NCI-H524 (cell line): ENCODE measurements around the gene PLEKHA8.
A peak's percentile ranks its signal among the peaks of the same experiment; 100 is the strongest.

ENCODE experiments used
- DNase-seq, 2 experiments: peaks; one replicate each; lab custom pipeline; 2025; lab: John Stamatoyannopoulos, UW

PLEKHA8 gene

GRCh38 chr7:30023524-30023923, 4.7 kb upstream of the PLEKHA8 start:
- DNase-seq: no peak

- peak; percentile 96 to 99 for DNase-seq
Measured at GRCh38 chr7:30026229-30027064, 1.8 kb upstream of the PLEKHA8 start, which contains the start of gene FKBP14. Gene FKBP14 (minus strand): TSS chr7:30026702. CDS start chr7:30026508, 194 bp downstream.

- peak in 1 of 2 experiments; percentile 46 for DNase-seq
Measured at GRCh38 chr7:30027065-30027456, 1.2 kb upstream of the PLEKHA8 start.

- no peak for DNase-seq
Measured at GRCh38 chr7:30027740-30028215, 434 bp upstream of the PLEKHA8 start.

DNA sequence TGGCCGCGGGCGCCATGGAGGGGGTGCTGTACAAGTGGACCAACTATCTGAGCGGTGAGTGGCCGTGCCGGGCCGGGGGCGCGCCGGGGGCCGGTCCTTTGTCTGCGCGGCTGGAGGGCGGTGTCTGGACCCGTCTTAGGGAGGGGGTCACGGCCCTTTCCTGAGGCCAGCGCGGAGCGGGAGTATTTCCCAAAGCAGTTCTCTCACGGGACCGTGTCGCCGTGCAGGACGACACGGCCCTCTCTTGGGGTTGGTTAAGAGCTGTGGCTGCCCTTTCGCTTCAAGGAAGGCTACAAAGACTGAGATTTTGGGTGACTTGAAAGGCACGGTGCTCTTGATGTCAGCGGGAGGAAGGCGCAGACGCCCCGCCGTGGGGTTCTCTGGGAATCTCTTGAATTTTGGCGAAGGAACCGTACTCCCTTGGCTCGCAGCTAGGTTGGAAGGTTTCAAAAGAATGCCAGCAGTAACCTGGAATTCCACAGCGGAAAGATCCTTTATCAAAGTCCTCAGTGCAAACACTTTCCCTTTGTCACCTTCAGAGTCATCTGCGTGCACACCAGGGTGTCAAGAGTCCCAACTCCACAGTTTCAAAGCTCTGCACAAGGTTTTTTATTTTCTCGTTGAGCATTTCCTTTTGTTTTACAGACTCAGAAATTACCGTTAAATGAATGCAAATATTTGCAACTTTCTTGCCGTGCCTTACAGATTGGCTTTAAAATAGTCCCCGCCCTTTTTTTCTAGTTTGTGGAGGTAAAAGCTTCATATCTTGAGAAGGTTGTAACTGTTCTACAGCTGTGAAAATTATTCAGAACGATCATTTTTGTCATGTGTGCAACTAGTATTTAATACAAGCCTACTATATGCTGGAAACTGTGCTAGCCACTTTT, 780 bp downstream of the PLEKHA8 start:
- DNase-seq: peak in 1 of 2 experiments; percentile 34

DNA sequence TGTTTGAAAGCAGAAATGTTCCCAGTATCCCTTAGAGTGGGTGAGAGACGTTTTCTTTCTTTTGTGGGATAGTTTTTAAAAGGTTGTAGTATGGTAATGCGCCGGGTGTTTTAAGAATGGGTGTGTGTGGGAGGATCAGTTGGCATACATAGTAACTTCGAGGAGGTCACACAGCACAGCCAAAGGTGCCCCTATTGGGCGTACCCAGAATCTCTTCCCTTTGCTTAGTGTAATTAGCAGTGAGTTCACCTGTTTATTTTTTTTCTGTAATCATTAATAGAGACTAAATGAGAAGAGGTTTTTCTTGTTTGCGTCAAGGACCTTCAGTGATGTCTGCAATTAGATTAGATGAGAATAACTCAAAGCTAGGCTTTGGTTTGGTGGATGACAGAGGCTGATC, 1.5 kb downstream of the PLEKHA8 start:
- DNase-seq: no peak

- peak in 1 of 2 experiments; percentile 28 for DNase-seq
Measured at GRCh38 chr7:30032310-30033125, 4.3 kb downstream of the PLEKHA8 start.

GRCh38 chr7:30034501-30034900, 6.3 kb downstream of the PLEKHA8 start:
- no peak for DNase-seq

DNA sequence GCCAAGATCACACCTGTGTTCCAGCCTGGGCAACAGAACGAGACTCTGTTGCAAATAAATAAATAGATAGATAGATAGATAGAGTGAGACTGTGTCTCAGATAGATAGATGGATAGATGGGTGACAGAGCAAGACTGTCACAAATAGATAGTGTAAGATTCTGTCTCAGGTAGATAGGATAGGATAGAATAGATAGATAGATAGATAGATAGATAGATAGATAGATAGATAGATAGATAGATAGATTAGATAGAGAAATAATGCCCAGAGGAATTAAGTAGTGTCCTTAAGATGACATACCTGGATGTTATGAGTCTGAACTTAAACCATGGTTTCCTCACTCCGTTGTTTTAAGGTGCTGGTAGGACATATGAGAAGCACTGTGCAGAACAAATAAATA, 8.0 kb downstream of the PLEKHA8 start:
- no peak for DNase-seq

DNA sequence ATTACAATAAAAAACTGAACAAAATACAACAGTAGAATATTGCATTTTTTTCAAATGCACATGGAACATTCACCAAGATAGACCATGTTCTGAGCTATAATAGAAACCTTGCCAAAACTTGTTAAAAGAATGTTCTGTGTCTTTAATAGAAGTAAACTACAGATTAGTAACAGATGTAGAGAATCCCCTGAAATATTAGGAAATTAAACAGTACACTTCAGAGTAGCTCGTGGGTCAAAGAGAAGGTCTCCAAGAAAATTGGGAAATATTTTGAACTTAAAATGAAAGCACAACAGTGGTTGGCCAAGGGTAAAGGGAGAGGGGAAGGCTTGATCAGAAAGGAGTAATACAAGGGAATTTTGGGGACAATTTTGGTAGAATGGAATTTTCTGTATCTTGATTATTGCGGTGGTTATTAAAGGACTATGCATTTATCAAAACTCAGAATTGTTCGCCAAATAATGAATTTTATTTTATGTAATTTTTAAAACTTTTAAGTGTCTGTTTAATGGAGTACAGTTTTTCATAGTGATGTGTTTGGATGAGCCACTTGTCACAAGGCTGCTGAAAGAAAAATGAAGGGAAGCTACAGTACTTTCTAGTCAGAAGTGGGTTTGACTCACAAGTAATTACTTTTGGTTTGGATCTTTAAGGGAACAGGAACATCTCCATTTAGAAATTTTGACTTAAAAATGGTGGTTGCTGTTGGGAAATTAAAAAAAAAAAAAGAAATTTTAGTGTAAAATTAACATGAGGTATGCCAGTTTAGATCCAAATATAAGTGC, 10.2 kb downstream of the PLEKHA8 start:
- no peak for DNase-seq

DNA sequence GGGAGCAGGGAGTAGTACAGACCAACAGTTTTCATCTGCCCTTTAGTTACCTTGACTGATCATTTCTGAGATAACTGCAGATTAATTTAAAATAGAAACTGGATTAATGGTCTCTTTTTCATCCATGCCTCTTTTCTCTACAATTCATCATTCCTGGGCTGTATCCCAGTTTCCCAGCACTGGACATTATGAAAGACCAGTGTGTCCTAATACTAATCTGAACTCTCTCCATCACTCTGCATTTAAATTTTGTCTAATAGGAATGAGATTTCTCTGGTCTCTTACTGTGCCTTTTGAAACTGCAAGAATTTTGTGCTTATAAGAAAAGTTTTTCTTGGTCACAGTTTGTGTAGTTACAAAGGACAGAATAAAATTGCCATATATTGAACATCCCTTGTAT, 12.7 kb downstream of the PLEKHA8 start:
- no peak for DNase-seq

DNA sequence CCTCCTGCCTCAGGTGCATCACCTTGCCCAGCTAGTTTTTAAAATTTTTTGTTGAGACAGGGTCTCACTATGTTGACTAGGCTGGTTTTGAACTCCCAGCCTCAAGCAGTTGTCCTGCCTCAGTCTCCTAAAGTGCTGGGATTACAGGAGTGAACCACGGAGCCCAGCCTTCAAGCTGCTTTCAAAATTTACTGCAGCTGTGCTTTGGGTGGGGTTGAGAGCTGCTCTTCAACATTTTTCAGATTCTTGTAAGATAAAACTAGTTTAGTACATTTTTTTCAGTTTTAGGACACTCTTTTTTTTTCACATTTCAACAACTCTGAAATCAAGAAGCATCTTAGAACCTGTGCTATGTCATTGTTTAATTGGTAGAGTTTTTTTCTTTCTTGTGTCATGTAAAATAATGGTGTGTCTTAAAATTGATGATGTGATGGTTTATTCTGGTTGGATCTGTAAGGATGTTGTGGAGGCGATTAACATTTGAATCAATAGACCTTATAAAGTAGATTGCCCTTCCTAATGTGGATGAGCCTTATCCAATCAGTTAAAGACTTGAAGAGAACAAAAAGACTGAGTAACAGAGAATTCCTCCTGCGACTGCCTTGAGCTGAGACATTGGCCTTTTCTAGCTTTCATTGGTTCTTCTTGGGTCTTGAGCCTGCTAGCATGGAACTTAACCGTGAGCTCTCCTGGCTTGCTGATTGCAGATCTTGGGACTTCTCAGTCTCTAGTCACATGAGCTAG, 13.5 kb downstream of the PLEKHA8 start:
- DNase-seq: no peak

GRCh38 chr7:30046127-30046770, 18.0 kb downstream of the PLEKHA8 start:
- DNase-seq: no peak

GRCh38 chr7:30047124-30047523, 18.9 kb downstream of the PLEKHA8 start:
- DNase-seq: no peak

DNA sequence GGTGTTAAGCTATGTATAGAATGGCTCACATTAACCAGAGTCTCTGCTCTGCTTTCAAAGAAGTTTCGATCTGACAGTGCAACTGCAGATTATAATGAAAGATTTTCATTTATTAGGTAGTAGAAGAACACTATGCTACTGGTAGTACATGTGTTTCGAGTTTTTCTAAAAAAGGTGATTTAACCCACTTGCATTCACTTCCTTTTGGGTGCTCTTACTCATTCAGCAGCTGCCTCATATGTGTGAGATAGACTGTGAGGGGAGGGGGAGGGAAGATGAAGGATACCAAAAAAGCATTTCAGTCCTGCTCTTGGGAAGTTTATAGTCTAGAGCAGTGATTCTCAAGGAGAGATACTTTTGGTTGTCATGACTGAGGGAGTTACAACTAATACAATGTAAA, 20.4 kb downstream of the PLEKHA8 start:
- no peak for DNase-seq

GRCh38 chr7:30049173-30049572, 21.0 kb downstream of the PLEKHA8 start:
- no peak for DNase-seq

- DNase-seq: no peak
Measured at GRCh38 chr7:30053068-30053467, 24.9 kb downstream of the PLEKHA8 start.

DNA sequence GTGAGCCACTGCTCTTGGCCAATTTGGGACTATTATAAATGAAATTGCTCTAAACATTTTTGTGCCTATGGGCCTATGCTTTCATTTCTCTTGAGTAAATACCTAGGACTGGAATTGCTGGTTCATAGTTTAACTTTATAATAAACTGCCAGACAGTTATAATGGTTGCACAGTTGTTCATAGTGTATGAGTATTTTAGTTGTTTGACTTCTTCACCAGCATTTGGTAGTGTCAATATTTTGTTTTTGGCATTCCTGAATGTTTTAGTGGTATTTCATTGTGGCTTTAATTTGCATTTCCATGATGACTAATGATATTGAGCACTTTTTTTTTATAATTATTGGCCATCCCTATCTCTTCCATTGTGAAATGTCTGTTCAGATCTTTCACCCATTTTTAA, 29.5 kb downstream of the PLEKHA8 start:
- no peak for DNase-seq

- peak; percentile 3 to 29 for DNase-seq
Measured at GRCh38 chr7:30061786-30062185, 33.6 kb downstream of the PLEKHA8 start.

DNA sequence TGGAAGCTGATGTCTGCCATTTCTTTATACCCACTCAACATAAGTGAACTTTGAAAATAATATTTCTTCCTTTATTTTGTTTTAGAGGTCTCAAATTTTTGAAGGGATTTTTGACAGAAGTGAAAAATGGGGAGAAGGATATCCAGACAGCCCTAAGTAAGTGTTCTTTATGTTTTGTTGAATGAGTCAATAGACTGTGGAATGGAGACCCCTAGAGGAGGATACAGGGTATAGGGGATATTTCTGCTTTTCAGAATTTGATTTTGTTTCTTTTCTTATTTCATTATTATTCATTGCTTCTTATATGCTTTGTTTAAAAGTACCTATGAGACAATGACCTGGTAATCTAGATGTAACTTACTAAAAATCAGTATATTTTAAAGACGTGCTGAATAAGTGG, 34.4 kb downstream of the PLEKHA8 start:
- peak; percentile 24 to 34 for DNase-seq
